Liver (tissue), 9 donors: Measurements from ENCODE around the gene IPPK. TPM values are rescaled to one million over a fixed set of nuclear protein-coding genes. Genes with fewer than 3 reads are reported as not detected.

Source experiments
- DNase-seq: peaks from one replicate; pipeline ENCODE4 v3.0.0-alpha.2; 2017; ENCODE audit warnings: low spot score
- H3K27ac ChIP-seq, 2 donors: one replicate each; pipeline ENCODE4 v1.7.0; 2013; ENCODE audit warnings: inconsistent platforms in 2 of 2, low read length in 2 of 2, control low read depth in 1 of 2, low read depth in 1 of 2, mild to moderate bottlenecking in 1 of 2
- H3K27me3 ChIP-seq, 4 donors: one replicate each; pipeline versions ENCODE4 v1.6.1 to v1.7.0; 2013; ENCODE audit warnings: low read length in 3 of 4, inconsistent platforms in 1 of 4, mild to moderate bottlenecking in 1 of 4, moderate library complexity in 1 of 4; ENCODE audit not compliant: control insufficient read depth in 4 of 4, insufficient read depth in 4 of 4
- H3K36me3 ChIP-seq, 4 donors: one replicate each; pipeline versions ENCODE4 v1.6.1 to v1.7.0; 2013; ENCODE audit warnings: low read length in 3 of 4, mild to moderate bottlenecking in 3 of 4, low read depth in 1 of 4, moderate library complexity in 1 of 4; ENCODE audit not compliant: control insufficient read depth in 4 of 4, insufficient read depth in 3 of 4
- H3K4me1 ChIP-seq, 4 donors: one replicate each; pipeline versions ENCODE4 v1.6.1 to v1.7.0; 2013; ENCODE audit warnings: low read length in 3 of 4, mild to moderate bottlenecking in 3 of 4, moderate library complexity in 1 of 4; ENCODE audit not compliant: control insufficient read depth in 4 of 4, insufficient read depth in 4 of 4
- H3K4me3 ChIP-seq, 3 donors: one replicate each; pipeline versions ENCODE4 v1.6.1 to v1.7.0; 2013; ENCODE audit warnings: low read length in 3 of 3, control low read depth in 1 of 3, low read depth in 1 of 3, mild to moderate bottlenecking in 1 of 3
- H3K9ac ChIP-seq, 2 donors: one replicate each; pipeline ENCODE4 v1.7.0; 2013; ENCODE audit warnings: low read length in 2 of 2, mild to moderate bottlenecking in 2 of 2, moderate library complexity in 2 of 2, control low read depth in 1 of 2, low read depth in 1 of 2
- H3K9me3 ChIP-seq, 4 donors: one replicate each; pipeline versions ENCODE4 v1.6.1 to v1.7.0; 2013; ENCODE audit warnings: low read length in 3 of 4; ENCODE audit not compliant: control insufficient read depth in 4 of 4
- EGR1 ChIP-seq, 2 donors: IDR thresholded peaks; 2 replicates each; pipeline ENCODE4 v1.6.1; 2016 to 2018; ENCODE audit warnings: antibody characterized with exemption in 2 of 2, low read depth in 2 of 2
- FOXA1 ChIP-seq: IDR thresholded peaks from 2 replicates; pipeline ENCODE4 v1.6.1; 2016; ENCODE audit warnings: antibody characterized with exemption
- FOXA2 ChIP-seq: IDR thresholded peaks from 2 replicates; pipeline ENCODE4 v1.6.1; 2016; ENCODE audit warnings: antibody characterized with exemption
- GABPA ChIP-seq, 2 donors: IDR thresholded peaks in 1 of 2; conservative IDR thresholded peaks in 1 of 2; 2 replicates each; pipeline ENCODE4 v1.6.1; 2016; ENCODE audit warnings: antibody characterized with exemption in 2 of 2, mild to moderate bottlenecking in 1 of 2, moderate library complexity in 1 of 2
- HNF4A ChIP-seq, 2 donors: conservative IDR thresholded peaks; 2 replicates each; pipeline ENCODE4 v1.6.1; 2016; ENCODE audit warnings: antibody characterized with exemption in 2 of 2, mild to moderate bottlenecking in 2 of 2
- JUND ChIP-seq, 2 donors: IDR thresholded peaks; 2 replicates each; pipeline ENCODE4 v1.6.1; 2016; ENCODE audit warnings: antibody characterized with exemption in 2 of 2
- NR2F2 ChIP-seq: IDR thresholded peaks from 2 replicates; pipeline ENCODE4 v1.6.1; 2016; ENCODE audit warnings: antibody characterized with exemption
- TAF1 ChIP-seq: conservative IDR thresholded peaks from 2 replicates; pipeline ENCODE4 v1.6.1; 2016; ENCODE audit warnings: antibody characterized with exemption, mild to moderate bottlenecking
- YY1 ChIP-seq: IDR thresholded peaks from 2 replicates; pipeline ENCODE4 v1.6.1; 2016; ENCODE audit warnings: antibody characterized with exemption, mild to moderate bottlenecking
- WGBS: extraction: QIAGEN DNeasy Blood & Tissue Kit; methylation state at CpG from one replicate; pipeline ENCODE4 v1.1.7; 2013; 5-methylcytosine and 5-hydroxymethylcytosine counted together
- polyA plus RNA-seq, 2 donors: library from polyadenylated mRNA; stranded (reverse) in 1 of 2; unstranded in 1 of 2; fragments of 200-250 nt in 1 of 2; fragments of >200 nt in 1 of 2; fragmentation: Nextera tagmentation in 1 of 2; extraction: Ambion mirVana in 1 of 2; gene quantifications; one replicate each; pipeline versions ENCODE4 v1.2.1 to v1.2.3, GENCODE V29; 2013 to 2015
- total RNA-seq, 2 donors: library from RNA; depleted of rRNA; stranded (reverse); fragments of >200 nt; gene quantifications; one replicate each; pipeline ENCODE4 v1.2.3, GENCODE V29; 2014
- TF ChIP-seq, protein P1 (sequence below): IDR thresholded peaks from 2 replicates; pipeline ENCODE4 v1.6.1; 2016; ENCODE audit warnings: antibody characterized with exemption
- TF ChIP-seq, protein P2 (sequence below): IDR thresholded peaks from 2 replicates; pipeline ENCODE4 v1.6.1; 2016; ENCODE audit warnings: antibody characterized with exemption, mild to moderate bottlenecking
- TF ChIP-seq, protein P3 (sequence below): IDR thresholded peaks from 2 replicates; pipeline ENCODE4 v1.6.1; 2016; ENCODE audit warnings: antibody characterized with exemption
- TF ChIP-seq, protein P4 (sequence below): IDR thresholded peaks from 2 replicates; pipeline ENCODE4 v1.6.1; 2016; ENCODE audit warnings: antibody characterized with exemption
- donor health status: healthy.
- donor health status: healthy.
- donor health status: healthy.
- donor health status: healthy.
- donor health status: healthy.

IPPK gene
- total and polyA plus RNA-seq, 4 donors = 2.1 to 5.9 (median 3.6) TPM

DNA sequence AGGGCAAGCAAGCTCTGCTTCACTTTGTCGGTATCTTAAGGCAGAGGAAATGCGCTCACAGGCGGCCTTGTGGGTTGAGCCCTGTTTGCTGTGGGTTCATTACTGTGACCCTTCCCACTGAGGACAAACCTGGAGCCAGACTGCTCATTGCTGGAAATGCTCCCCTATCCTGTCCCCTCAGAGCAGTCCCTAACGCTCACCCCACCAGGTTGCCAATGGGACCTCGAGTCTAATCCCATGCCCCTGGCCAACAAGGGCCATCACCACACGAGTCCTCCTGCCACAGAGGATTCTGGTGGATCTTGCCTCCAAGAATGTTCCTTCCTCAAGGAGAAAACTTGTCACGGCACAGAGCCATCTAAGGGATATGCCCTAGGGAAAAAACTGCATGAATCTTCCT lies 14.6 kb downstream of the IPPK start:
- WGBS = 96% methylated on average over 7 of the region's 7 CpGs

DNA sequence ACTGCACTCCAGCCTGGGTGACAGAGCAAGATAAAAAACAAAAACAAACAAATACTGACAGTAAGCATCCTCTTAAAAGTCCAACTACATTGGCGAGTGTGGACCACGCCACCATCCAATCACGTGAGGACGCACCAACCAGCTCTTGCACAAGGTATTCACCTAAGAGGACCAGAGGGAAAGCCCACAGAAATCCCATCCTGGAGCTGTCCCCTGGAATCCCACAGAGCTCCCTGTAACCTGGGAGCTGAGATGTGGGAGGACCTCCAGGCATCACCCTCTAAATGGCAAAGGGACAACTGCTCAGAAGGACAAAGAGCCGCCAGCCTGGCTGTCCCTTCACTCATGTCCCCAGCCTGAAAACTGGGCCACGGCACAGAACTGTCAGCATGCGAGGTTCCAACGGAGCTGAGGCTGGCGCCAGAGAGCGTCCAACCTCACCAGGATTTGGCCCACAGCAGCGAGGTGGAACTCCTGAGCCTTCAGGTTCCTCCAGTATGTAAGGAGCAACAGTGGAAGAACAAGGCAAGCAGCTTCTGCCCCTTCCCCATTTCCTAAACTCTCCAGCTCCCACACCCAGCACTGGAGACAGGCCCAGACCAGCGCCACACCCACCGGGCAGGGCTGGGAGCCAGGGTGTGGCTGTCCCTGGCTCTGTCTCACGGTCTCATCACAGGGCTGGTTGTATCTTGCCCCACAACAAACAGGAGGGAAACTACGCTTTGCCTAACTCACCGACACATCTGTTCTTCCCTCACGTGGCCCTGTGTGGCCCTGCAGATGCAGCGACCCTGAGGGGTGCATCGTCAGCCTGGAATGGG lies 15.2 kb downstream of the IPPK start:
- H3K36me3 ChIP-seq = peaks cover 3 to 6% (median 4%) of the 10 kb centered on the region in 4 donors
- peak; percentile 54 for DNase-seq
- no peak overlapping the region for H3K27ac ChIP-seq
- H3K4me1 ChIP-seq = peaks cover 9 to 16% (median 11%) of the 10 kb centered on the region in 4 donors
- 95% methylated on average over 19 of the region's 19 CpGs for WGBS
- H3K4me3 ChIP-seq = no peak overlapping the region
- H3K9me3 ChIP-seq = no peaks in the 10 kb centered on the region
- TF ChIP-seq HNF4A (conservative IDR thresholded peaks at IDR 0.05) = no peak
- no peaks in the 10 kb centered on the region for H3K27me3 ChIP-seq
- H3K9ac ChIP-seq = no peak overlapping the region

More for the DNA sequence above, 14.6 kb downstream of the IPPK start:
- Histone ChIP-seq H3K4me3 (no peak overlapping the region), H3K27ac (no peak overlapping the region), H3K36me3 (peaks cover 3 to 6% (median 4%) of the 10 kb centered on the region in 4 donors), H3K4me1 (peaks cover 9 to 16% (median 11%) of the 10 kb centered on the region in 4 donors), H3K9ac (no peak overlapping the region), H3K9me3 (no peaks in the 10 kb centered on the region), H3K27me3 (no peaks in the 10 kb centered on the region)
- no peak for DNase-seq
- TF ChIP-seq, protein P1, sequence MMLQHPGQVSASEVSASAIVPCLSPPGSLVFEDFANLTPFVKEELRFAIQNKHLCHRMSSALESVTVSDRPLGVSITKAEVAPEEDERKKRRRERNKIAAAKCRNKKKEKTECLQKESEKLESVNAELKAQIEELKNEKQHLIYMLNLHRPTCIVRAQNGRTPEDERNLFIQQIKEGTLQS = no peak
- no peak for TF ChIP-seq GABPA (IDR thresholded peaks at IDR 0.05 in 1 of 2, conservative IDR thresholded peaks at IDR 0.05 in 1 of 2)
- TF ChIP-seq YY1 = no peak
- no peak for TF ChIP-seq JUND (IDR thresholded peaks at IDR 0.05)
- no peak for TF ChIP-seq EGR1 (IDR thresholded peaks at IDR 0.05; ENCODE audit: low read depth in 2 of 2)
- TF ChIP-seq, protein P2, sequence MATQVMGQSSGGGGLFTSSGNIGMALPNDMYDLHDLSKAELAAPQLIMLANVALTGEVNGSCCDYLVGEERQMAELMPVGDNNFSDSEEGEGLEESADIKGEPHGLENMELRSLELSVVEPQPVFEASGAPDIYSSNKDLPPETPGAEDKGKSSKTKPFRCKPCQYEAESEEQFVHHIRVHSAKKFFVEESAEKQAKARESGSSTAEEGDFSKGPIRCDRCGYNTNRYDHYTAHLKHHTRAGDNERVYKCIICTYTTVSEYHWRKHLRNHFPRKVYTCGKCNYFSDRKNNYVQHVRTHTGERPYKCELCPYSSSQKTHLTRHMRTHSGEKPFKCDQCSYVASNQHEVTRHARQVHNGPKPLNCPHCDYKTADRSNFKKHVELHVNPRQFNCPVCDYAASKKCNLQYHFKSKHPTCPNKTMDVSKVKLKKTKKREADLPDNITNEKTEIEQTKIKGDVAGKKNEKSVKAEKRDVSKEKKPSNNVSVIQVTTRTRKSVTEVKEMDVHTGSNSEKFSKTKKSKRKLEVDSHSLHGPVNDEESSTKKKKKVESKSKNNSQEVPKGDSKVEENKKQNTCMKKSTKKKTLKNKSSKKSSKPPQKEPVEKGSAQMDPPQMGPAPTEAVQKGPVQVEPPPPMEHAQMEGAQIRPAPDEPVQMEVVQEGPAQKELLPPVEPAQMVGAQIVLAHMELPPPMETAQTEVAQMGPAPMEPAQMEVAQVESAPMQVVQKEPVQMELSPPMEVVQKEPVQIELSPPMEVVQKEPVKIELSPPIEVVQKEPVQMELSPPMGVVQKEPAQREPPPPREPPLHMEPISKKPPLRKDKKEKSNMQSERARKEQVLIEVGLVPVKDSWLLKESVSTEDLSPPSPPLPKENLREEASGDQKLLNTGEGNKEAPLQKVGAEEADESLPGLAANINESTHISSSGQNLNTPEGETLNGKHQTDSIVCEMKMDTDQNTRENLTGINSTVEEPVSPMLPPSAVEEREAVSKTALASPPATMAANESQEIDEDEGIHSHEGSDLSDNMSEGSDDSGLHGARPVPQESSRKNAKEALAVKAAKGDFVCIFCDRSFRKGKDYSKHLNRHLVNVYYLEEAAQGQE = no peak
- TF ChIP-seq TAF1 = no peak
- TF ChIP-seq FOXA2 = no peak
- TF ChIP-seq, protein P3, sequence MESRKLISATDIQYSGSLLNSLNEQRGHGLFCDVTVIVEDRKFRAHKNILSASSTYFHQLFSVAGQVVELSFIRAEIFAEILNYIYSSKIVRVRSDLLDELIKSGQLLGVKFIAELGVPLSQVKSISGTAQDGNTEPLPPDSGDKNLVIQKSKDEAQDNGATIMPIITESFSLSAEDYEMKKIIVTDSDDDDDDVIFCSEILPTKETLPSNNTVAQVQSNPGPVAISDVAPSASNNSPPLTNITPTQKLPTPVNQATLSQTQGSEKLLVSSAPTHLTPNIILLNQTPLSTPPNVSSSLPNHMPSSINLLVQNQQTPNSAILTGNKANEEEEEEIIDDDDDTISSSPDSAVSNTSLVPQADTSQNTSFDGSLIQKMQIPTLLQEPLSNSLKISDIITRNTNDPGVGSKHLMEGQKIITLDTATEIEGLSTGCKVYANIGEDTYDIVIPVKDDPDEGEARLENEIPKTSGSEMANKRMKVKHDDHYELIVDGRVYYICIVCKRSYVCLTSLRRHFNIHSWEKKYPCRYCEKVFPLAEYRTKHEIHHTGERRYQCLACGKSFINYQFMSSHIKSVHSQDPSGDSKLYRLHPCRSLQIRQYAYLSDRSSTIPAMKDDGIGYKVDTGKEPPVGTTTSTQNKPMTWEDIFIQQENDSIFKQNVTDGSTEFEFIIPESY = no peak
- TF ChIP-seq, protein P4, sequence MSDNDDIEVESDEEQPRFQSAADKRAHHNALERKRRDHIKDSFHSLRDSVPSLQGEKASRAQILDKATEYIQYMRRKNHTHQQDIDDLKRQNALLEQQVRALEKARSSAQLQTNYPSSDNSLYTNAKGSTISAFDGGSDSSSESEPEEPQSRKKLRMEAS = no peak
- no peak for TF ChIP-seq HNF4A (conservative IDR thresholded peaks at IDR 0.05)
- no peak for TF ChIP-seq NR2F2
- TF ChIP-seq FOXA1 = no peak
